Measurements from ENCODE around the gene SPATA17. TPM values are rescaled to one million over a fixed set of nuclear protein-coding genes. Genes with fewer than 3 reads are reported as not detected.

SPATA17 gene
- total RNA-seq, 3 donors from 2014 or later (not counting 1 experiment from before 2014, with no cell fraction given): not detected

DNA sequence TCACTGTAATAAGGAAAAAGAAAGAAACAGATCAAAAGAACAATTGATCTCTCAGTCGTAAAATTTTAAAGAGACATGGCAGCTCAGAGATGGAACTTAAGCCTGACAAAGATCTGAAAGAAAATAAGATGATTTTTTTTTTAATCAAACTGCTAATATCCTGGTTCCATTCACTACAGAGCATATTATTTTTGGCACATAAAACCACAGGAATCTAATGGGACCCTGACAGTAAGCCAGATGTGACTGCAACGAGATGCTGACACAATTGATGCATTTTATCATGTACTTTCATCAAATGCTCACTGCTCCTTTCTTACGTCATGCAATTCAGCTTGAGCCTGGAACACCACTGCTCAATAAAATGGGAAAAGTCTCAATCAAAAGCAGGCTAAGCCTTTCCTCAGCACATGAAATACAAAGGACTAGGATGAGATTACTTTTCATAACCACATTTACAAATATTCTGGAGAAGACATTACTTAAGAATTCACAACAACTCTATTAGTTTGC, 16.9 kb upstream of the SPATA17 start:
- Mint-ChIP-seq H3K27me3 (ENCODE audit: low read depth in 2 of 2) (no peaks in the 10 kb centered on the region), H3K36me3 (no peaks in the 10 kb centered on the region), H3K4me3 (no peak overlapping the region), H3K4me1 (peaks cover 0 to 9% of the 10 kb centered on the region in 2 donors), H3K9me3 (no peaks in the 10 kb centered on the region), H3K27ac (no peak overlapping the region)
- DNase-seq: no peak
- no peak overlapping the region for H3K4me3 ChIP-seq (ENCODE audit: low read length)
- TF ChIP-seq, protein P1, sequence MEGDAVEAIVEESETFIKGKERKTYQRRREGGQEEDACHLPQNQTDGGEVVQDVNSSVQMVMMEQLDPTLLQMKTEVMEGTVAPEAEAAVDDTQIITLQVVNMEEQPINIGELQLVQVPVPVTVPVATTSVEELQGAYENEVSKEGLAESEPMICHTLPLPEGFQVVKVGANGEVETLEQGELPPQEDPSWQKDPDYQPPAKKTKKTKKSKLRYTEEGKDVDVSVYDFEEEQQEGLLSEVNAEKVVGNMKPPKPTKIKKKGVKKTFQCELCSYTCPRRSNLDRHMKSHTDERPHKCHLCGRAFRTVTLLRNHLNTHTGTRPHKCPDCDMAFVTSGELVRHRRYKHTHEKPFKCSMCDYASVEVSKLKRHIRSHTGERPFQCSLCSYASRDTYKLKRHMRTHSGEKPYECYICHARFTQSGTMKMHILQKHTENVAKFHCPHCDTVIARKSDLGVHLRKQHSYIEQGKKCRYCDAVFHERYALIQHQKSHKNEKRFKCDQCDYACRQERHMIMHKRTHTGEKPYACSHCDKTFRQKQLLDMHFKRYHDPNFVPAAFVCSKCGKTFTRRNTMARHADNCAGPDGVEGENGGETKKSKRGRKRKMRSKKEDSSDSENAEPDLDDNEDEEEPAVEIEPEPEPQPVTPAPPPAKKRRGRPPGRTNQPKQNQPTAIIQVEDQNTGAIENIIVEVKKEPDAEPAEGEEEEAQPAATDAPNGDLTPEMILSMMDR (IDR thresholded peaks at IDR 0.05): no peak
- no peaks in the 10 kb centered on the region for H3K27me3 ChIP-seq (ENCODE audit: control insufficient read depth, insufficient read depth, low read length)
- 90% methylated on average over 3 of the region's 3 CpGs for WGBS (ENCODE audit: insufficient coverage)
- H3K27ac ChIP-seq (ENCODE audit: low read length): no peak overlapping the region
- H3K4me1 ChIP-seq (ENCODE audit: control insufficient read depth, insufficient read depth, low read length): no peaks in the 10 kb centered on the region
- H3K36me3 ChIP-seq (ENCODE audit: control insufficient read depth, insufficient read depth, low read length): peaks cover 6% of the 10 kb centered on the region
- no peak for ATAC-seq
- intact Hi-C loops (cut with micrococcal nuclease): no loop called here
- H3K9me3 ChIP-seq (ENCODE audit: control insufficient read depth, insufficient read depth, low read length): no peaks in the 10 kb centered on the region

DNA sequence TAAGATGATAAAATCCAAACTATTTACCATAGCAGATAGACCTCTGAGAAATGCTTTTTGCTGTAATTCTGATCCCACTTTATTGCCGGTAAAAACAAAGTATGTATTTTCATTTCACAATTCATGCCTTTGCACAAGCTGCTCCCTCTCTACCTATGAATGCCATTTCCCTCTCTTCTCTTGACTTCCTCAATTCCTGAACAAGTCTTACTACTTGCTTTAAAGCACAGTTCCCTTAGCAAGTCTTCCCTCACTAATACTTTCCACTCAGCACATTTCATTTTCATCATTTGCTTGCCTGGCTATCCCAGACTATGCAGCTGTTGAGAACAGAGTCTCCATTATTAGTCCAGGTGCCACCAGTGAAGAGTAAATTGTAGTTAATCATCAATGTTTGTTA, 14.0 kb upstream of the SPATA17 start:
- peaks cover 7% of the 10 kb centered on the region for H3K36me3 ChIP-seq (ENCODE audit: control insufficient read depth, insufficient read depth, low read length)
- no peaks in the 10 kb centered on the region for H3K27me3 ChIP-seq (ENCODE audit: control insufficient read depth, insufficient read depth, low read length)
- Mint-ChIP-seq H3K4me3 (no peak overlapping the region), H3K27ac (no peak overlapping the region), H3K9me3 (no peaks in the 10 kb centered on the region), H3K36me3 (peaks cover 7% of the 10 kb centered on the region), H3K4me1 (peaks cover 0 to 20% of the 10 kb centered on the region in 2 donors), H3K27me3 (ENCODE audit: low read depth in 2 of 2) (no peaks in the 10 kb centered on the region)
- DNase-seq (no peak), ATAC-seq (no peak)
- H3K4me1 ChIP-seq (ENCODE audit: control insufficient read depth, insufficient read depth, low read length): no peaks in the 10 kb centered on the region
- WGBS (ENCODE audit: insufficient coverage): 100% methylated on average over 1 of the region's 1 CpG
- no peaks in the 10 kb centered on the region for H3K9me3 ChIP-seq (ENCODE audit: control insufficient read depth, insufficient read depth, low read length)
- H3K4me3 ChIP-seq (ENCODE audit: low read length): no peak overlapping the region
- H3K27ac ChIP-seq (ENCODE audit: low read length): no peak overlapping the region
- TF ChIP-seq, protein P1 (IDR thresholded peaks at IDR 0.05): no peak
- intact Hi-C loops (cut with micrococcal nuclease): no loop called here

DNA sequence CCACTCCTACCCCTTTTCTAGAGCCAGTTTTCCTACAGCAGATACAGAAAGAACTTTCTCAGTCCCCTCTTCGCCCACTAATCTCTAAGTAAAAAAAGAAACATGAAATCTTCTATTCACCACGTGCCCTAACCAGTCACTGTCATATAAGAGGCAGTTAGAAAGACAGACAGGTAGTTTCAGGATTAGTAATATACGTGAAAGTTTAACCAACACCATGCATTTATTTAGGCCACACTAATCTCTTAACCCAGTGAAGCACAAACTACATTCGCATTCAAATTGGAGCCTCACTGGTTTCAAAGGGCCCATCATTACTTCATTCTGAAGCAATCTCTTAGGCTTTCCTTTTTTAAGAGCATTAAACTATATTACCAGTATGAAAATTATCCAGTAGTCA, 10.3 kb upstream of the SPATA17 start:
- Mint-ChIP-seq H3K4me1 (peaks cover 5 to 31% of the 10 kb centered on the region in 2 donors), H3K36me3 (peaks cover 7% of the 10 kb centered on the region), H3K27me3 (ENCODE audit: low read depth in 2 of 2) (no peaks in the 10 kb centered on the region), H3K27ac (peak overlapping the region in 1 of 2 donors; percentile 17), H3K9me3 (no peaks in the 10 kb centered on the region), H3K4me3 (no peak overlapping the region)
- intact Hi-C loops (cut with micrococcal nuclease): no loop called here
- H3K4me1 ChIP-seq (ENCODE audit: control insufficient read depth, insufficient read depth, low read length): no peaks in the 10 kb centered on the region
- WGBS (ENCODE audit: insufficient coverage): 68% methylated on average over 3 of the region's 4 CpGs
- no peaks in the 10 kb centered on the region for H3K9me3 ChIP-seq (ENCODE audit: control insufficient read depth, insufficient read depth, low read length)
- TF ChIP-seq, protein P1 (IDR thresholded peaks at IDR 0.05): no peak
- H3K4me3 ChIP-seq (ENCODE audit: low read length): no peak overlapping the region
- H3K27ac ChIP-seq (ENCODE audit: low read length): no peak overlapping the region
- H3K27me3 ChIP-seq (ENCODE audit: control insufficient read depth, insufficient read depth, low read length): no peaks in the 10 kb centered on the region
- ATAC-seq: no peak
- H3K36me3 ChIP-seq (ENCODE audit: control insufficient read depth, insufficient read depth, low read length): peaks cover 7% of the 10 kb centered on the region
- no peak for DNase-seq

DNA sequence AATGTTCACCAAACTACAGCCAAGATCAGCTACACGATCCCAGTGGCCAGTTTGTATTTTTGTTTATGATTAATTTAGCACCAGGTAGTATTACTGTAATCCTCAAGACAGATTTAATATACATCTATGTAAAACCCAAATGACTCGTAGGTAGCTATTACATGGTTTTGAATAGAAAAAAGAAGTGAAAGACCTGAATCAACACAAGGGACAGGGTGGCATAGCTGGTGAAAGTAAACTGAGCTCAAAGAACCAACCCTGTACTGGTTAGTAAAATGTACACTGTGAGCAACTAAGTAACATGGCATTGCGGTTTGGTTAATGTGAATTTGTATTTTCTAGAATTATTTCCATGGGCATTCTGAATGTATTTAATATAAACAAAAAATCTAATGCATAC, 9.1 kb upstream of the SPATA17 start:
- Mint-ChIP-seq H3K4me1 (peaks cover 5 to 26% of the 10 kb centered on the region in 2 donors), H3K4me3 (no peak overlapping the region), H3K9me3 (no peaks in the 10 kb centered on the region), H3K36me3 (peaks cover 7% of the 10 kb centered on the region), H3K27ac (no peak overlapping the region), H3K27me3 (ENCODE audit: low read depth in 2 of 2) (no peaks in the 10 kb centered on the region)
- WGBS (ENCODE audit: insufficient coverage): 75% methylated on average over 1 of the region's 3 CpGs
- no peaks in the 10 kb centered on the region for H3K27me3 ChIP-seq (ENCODE audit: control insufficient read depth, insufficient read depth, low read length)
- ATAC-seq (no peak), DNase-seq (no peak)
- H3K9me3 ChIP-seq (ENCODE audit: control insufficient read depth, insufficient read depth, low read length): no peaks in the 10 kb centered on the region
- intact Hi-C loops (cut with micrococcal nuclease): no loop called here
- TF ChIP-seq, protein P1 (IDR thresholded peaks at IDR 0.05): no peak
- no peak overlapping the region for H3K27ac ChIP-seq (ENCODE audit: low read length)
- peaks cover 7% of the 10 kb centered on the region for H3K36me3 ChIP-seq (ENCODE audit: control insufficient read depth, insufficient read depth, low read length)
- no peak overlapping the region for H3K4me3 ChIP-seq (ENCODE audit: low read length)
- H3K4me1 ChIP-seq (ENCODE audit: control insufficient read depth, insufficient read depth, low read length): no peaks in the 10 kb centered on the region

Measured in natural killer cell (primary cell).